Stomach (tissue), 9 donors: ENCODE data around the gene KLHDC10. TPM values are rescaled to one million over a fixed set of nuclear protein-coding genes. Genes with fewer than 3 reads are reported as not detected.
"Not testable (repeated sequence)": the region's sequence is repeated elsewhere in the genome, so short reads cannot be mapped to it uniquely, and the experiment has no call there.

Experiments
- DNase-seq, 2 donors: peaks; one replicate each; pipeline versions ENCODE4 v3.0.0 to v3.0.0-alpha.2; 2013 to 2019
- H3K27ac ChIP-seq, 5 donors: fragments of 200-600 bp in 4 of 5; sonication (generic) in 4 of 5; one replicate each; pipeline ENCODE4 v1.5.1; 2013 to 2019; ENCODE audit warnings: mild to moderate bottlenecking in 1 of 5, moderate library complexity in 1 of 5
- H3K27me3 ChIP-seq, 3 donors: fragments of 200-600 bp; sonication (generic); one replicate each; pipeline ENCODE4 v1.5.1; 2017 to 2019; ENCODE audit warnings: mixed run types in 1 of 3
- H3K36me3 ChIP-seq, 4 donors: fragments of 200-600 bp; sonication (generic); 1 replicate in 3 of 4; 2 replicates in 1 of 4; pipeline ENCODE4 v1.5.1; 2016 to 2019
- H3K4me1 ChIP-seq, 4 donors: fragments of 200-600 bp; sonication (generic); one replicate each; pipeline ENCODE4 v1.5.1; 2016 to 2019
- H3K4me3 ChIP-seq, 4 donors: fragments of 200-600 bp; sonication (generic) in 3 of 4; one replicate each; pipeline ENCODE4 v1.5.1; 2016 to 2019; ENCODE audit warnings: mild to moderate bottlenecking in 1 of 4
- H3K9me3 ChIP-seq, 4 donors: fragments of 200-600 bp; sonication (generic); one replicate each; pipeline ENCODE4 v1.5.1; 2016 to 2019
- CTCF ChIP-seq, 7 experiments: fragments of 450-650 bp in 4 of 7; fragments of 200-600 bp in 3 of 7; sonication (generic) in 3 of 7; IDR thresholded peaks; one replicate each; pipeline ENCODE4 v1.5.1; 2016 to 2019; ENCODE audit warnings: antibody characterized with exemption in 7 of 7, control low read depth in 2 of 7, mild to moderate bottlenecking in 1 of 7
- EP300 ChIP-seq: sonication (generic); formaldehyde crosslinking; IDR thresholded peaks from one replicate; pipeline ENCODE4 v1.6.1; 2017; ENCODE audit warnings: antibody characterized with exemption
- POLR2A ChIP-seq, 4 donors: fragments of 450-650 bp; IDR thresholded peaks; one replicate each; pipeline ENCODE4 v1.6.1; 2016; ENCODE audit warnings: antibody characterized with exemption in 4 of 4, control low read depth in 2 of 4, mild to moderate bottlenecking in 1 of 4, moderate library complexity in 1 of 4
- POLR2AphosphoS5 ChIP-seq, 3 donors: sonication (generic); formaldehyde crosslinking; IDR thresholded peaks; one replicate each; pipeline ENCODE4 v1.6.1; 2016; ENCODE audit warnings: antibody characterized with exemption in 3 of 3
- WGBS, 5 donors: extraction: QIAGEN DNeasy Blood & Tissue Kit in 3 of 5; methylation state at CpG; one replicate each; pipeline versions ENCODE4 v1.1.5 to v1.1.7; 2013 to 2018; 5-methylcytosine and 5-hydroxymethylcytosine counted together
- intact Hi-C: fragments of 100-400 bp; cut with DNase I; formaldehyde crosslinking; loops from one replicate; pipeline ENCODE4 v1.15.1; 2023; ENCODE audit warnings: low total_unique reads
- polyA plus RNA-seq, 3 donors: library from polyadenylated mRNA; stranded (reverse); fragments of 200-250 nt; gene quantifications; one replicate each; pipeline ENCODE4 v1.2.3, GENCODE V29; 2013
- total RNA-seq, 5 donors: library from RNA; depleted of rRNA; stranded (reverse); fragments of >200 nt; gene quantifications; one replicate each; pipeline versions ENCODE4 v1.1.0 to v1.2.3, GENCODE V29; 2014 to 2016
- donor health status: healthy with polysubstance abuse.
- donor health status: Bipolar disorder and iron deficiency.
- donor health status: healthy.

The KLHDC10 gene
- total and polyA plus RNA-seq, 8 donors = 5.8 to 49.0 (median 22.5) TPM

- TF ChIP-seq EP300 (no peak), POLR2AphosphoS5 (IDR thresholded peaks at IDR 0.05) (no peak), CTCF (IDR thresholded peaks at IDR 0.05) (no peak), POLR2A (IDR thresholded peaks at IDR 0.05) (no peak)
- H3K4me3 ChIP-seq = no peak overlapping the region
- intact Hi-C loops = no loop called here
- H3K27ac ChIP-seq = no peak overlapping the region
- H3K27me3 ChIP-seq = no peaks in the 10 kb centered on the region
- H3K4me1 ChIP-seq = no peaks in the 10 kb centered on the region
- WGBS, 5 donors = 75 to 89% (median 87%) methylated on average over 1 of the region's 1 CpG
- no peak for DNase-seq
- H3K36me3 ChIP-seq = no peaks in the 10 kb centered on the region
- no peaks in the 10 kb centered on the region for H3K9me3 ChIP-seq
Observed at GRCh38 chr7:130062246-130062645, 8.1 kb upstream of the KLHDC10 start.

GRCh38 chr7:130063036-130063435 lies 7.3 kb upstream of the KLHDC10 start:
- no peaks in the 10 kb centered on the region for H3K36me3 ChIP-seq
- WGBS, 5 donors = 2 to 10% (median 8%) methylated on average over 2 of the region's 2 CpGs
- TF ChIP-seq CTCF (IDR thresholded peaks at IDR 0.05) (peak in 5 of 7 experiments; percentile 11 to 71 (median 49)), EP300 (no peak)
- H3K4me3 ChIP-seq = no peak overlapping the region
- peak; percentile 50 to 59 for DNase-seq
- H3K9me3 ChIP-seq = no peaks in the 10 kb centered on the region
- no peak overlapping the region for H3K27ac ChIP-seq
- H3K27me3 ChIP-seq = no peaks in the 10 kb centered on the region
- intact Hi-C loops = no loop called here
- H3K4me1 ChIP-seq = no peaks in the 10 kb centered on the region

GRCh38 chr7:130064580-130064926 lies 5.8 kb upstream of the KLHDC10 start:
- intact Hi-C loops, H3K27ac ChIP-seq, DNase-seq, H3K4me1 ChIP-seq, H3K4me3 ChIP-seq, H3K27me3 ChIP-seq, H3K9me3 ChIP-seq, H3K36me3 ChIP-seq: not testable (repeated sequence)
- WGBS, 5 donors = 86 to 94% (median 89%) methylated on average over 6 of the region's 6 CpGs

- 53 to 70% (median 61%) methylated on average over 6 of the region's 6 CpGs for WGBS, 5 donors
- no peak overlapping the region for H3K27ac ChIP-seq
- H3K27me3 ChIP-seq = no peaks in the 10 kb centered on the region
- TF ChIP-seq CTCF (IDR thresholded peaks at IDR 0.05) = no peak
- no peak for TF ChIP-seq POLR2A (IDR thresholded peaks at IDR 0.05)
- TF ChIP-seq POLR2AphosphoS5 (IDR thresholded peaks at IDR 0.05) = no peak
- no peak for TF ChIP-seq EP300
- H3K4me1 ChIP-seq = peaks cover 0 to 7% (median 0%) of the 10 kb centered on the region in 4 donors
- no peaks in the 10 kb centered on the region for H3K36me3 ChIP-seq
- H3K9me3 ChIP-seq = no peaks in the 10 kb centered on the region
- DNase-seq = no peak
- no peak overlapping the region for H3K4me3 ChIP-seq
- intact Hi-C loops = no loop called here
Observed at GRCh38 chr7:130065500-130066152, 4.7 kb upstream of the KLHDC10 start.

GRCh38 chr7:130069179-130069977 lies 956 bp upstream of the KLHDC10 start:
- no peaks in the 10 kb centered on the region for H3K27me3 ChIP-seq
- peak overlapping the region; percentile 82 to 94 (median 91) for H3K27ac ChIP-seq
- whole genome bisulfite sequencing, 5 donors = 29 to 50% (median 37%) methylated on average over 7 of the region's 7 CpGs
- intact Hi-C loops = no loop called here
- no peaks in the 10 kb centered on the region for H3K9me3 ChIP-seq
- peaks cover 16 to 42% (median 31%) of the 10 kb centered on the region in 4 donors for H3K4me1 ChIP-seq
- no peak for TF ChIP-seq EP300
- TF ChIP-seq POLR2AphosphoS5 (IDR thresholded peaks at IDR 0.05) = no peak
- H3K36me3 ChIP-seq = no peaks in the 10 kb centered on the region
- peak overlapping the region; percentile 64 to 99 (median 96) for H3K4me3 ChIP-seq
- DNase-seq = peak; percentile 44 to 55
